ENCODE results near the gene IGFBP5. TPM values are rescaled to one million over a fixed set of nuclear protein-coding genes. Genes with fewer than 3 reads are reported as not detected.

Gene IGFBP5
- total RNA-seq, 1 donor: 0.21 TPM

DNA sequence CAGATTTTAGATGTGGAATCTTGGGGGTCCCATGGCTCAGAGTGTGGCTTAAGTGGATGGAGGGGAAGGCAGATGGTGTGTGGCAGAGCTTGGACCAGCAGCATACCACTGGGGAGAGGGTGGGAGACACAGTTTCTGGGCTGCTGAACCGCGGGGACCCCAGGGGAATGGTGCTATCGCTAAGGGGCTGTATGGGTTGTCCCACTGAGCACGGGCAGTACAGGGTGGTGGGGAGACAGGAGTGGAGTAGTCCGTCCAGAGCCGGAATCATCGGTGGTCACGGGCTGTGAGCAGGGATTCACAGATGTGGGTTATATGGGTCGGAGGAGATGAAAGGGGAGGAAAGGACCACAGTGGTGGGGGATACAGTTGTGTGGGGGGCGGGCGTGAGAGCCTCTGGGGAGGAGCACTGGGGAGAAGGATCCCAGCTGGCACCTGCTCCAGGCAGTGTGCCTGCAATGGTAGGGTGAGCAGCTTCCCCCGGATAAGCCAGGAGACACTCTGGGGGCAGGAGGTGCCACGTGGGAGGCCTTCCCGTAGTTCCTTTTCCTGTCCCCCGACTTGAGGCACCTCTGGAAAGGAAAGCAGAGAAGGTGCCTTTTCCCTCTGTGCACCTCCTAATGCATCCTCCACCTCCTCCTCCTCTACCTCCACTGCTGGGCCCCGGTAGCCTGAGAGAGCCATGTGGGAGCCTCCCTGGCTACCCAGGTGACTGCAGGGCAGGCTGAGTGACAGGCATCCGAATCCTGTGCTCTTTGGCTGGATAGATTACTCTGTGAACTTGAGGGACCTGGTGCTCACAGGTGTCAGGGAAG is 24.9 kb downstream of the IGFBP5 start:
- H3K9me3 ChIP-seq (ENCODE audit: low read depth, low read length): no peaks in the 10 kb centered on the region
- no peaks in the 10 kb centered on the region for H3K4me1 ChIP-seq (ENCODE audit: insufficient read depth, low read length)
- H3K27me3 ChIP-seq (ENCODE audit: insufficient read depth, low read length): no peaks in the 10 kb centered on the region
- H3K4me3 ChIP-seq (ENCODE audit: low read length): no peak overlapping the region

DNA sequence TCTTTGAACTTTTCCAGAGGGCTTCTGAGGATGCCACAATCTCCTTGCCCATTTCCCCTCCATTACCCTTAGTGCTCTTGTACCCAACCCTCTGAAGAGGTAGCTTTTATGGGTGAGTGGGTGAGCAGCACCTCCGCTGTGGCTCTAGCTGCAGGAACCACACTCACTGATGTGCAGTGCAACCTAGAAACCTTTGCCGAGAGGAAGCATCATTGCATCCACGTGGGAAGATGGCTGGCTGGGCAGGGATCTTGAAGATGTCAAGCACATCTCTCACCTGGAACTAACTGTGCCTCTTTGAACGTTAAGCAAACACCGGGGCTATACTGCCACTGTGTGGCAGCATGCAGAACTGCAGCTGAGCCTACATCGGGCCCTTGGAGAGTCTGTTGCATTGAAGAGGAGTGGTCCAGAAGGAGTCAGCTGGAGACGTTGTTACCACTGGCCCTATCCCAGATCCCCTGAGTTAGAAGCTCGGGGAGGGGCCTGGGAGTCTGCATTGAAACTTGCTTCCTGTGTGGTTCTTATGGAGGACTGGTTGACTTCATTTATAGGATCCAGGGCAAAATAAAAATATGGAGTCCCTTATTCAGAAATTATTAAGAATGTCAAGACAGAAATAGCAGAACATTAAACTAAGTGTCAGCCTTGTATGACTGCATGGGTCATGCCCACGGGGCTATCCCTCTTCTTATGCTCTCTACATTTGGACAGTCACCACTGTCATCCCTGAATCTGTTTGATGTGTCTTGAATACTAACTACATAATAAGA is 28.7 kb downstream of the IGFBP5 start:
- Histone ChIP-seq H3K9me3 (ENCODE audit: low read depth, low read length) (no peaks in the 10 kb centered on the region), H3K27me3 (ENCODE audit: insufficient read depth, low read length) (no peaks in the 10 kb centered on the region), H3K4me3 (ENCODE audit: low read length) (no peak overlapping the region), H3K4me1 (ENCODE audit: insufficient read depth, low read length) (no peaks in the 10 kb centered on the region)

DNA sequence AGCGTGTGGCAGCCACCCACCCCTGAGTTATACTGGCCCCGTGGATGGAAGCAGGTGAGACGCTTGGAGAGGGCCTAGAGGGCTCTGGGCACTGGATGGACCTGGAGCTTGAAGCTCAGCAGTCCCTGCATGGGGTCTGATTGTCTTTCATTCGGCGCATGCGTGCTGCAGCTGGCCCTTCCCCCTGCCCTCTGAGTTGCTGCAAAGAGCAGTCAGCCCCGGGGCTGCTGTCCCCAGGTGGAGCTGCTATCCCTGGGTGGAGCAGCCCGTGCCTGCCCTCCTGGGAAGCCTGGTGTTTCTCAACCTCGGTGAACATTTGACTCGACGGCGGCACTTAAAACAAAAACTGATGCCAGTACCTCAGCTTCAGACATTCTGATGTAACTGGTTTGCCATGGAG is 29.6 kb downstream of the IGFBP5 start:
- Histone ChIP-seq H3K27me3 (ENCODE audit: insufficient read depth, low read length) (no peaks in the 10 kb centered on the region), H3K4me3 (ENCODE audit: low read length) (no peak overlapping the region), H3K9me3 (ENCODE audit: low read depth, low read length) (no peaks in the 10 kb centered on the region), H3K4me1 (ENCODE audit: insufficient read depth, low read length) (no peaks in the 10 kb centered on the region)

DNA sequence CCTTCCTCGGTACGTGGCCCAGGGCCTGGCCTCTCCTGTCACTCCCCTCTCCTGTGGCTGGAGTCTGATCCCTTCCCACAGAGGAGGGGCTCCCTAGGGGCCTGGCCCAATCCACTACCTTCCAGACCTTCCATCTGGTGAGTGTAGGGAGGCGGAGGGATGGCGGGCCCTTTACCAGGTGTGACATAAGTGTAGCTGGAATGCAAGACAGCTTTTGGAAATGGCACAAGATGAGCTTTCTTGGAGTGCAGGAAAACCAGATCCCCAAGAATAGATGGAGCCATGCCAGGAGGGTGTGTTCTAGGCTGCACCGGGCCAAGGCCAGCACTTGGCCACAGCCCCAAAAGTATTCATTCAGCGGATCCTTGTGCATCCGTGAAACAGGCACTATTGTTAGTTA is 30.1 kb downstream of the IGFBP5 start:
- Histone ChIP-seq H3K4me3 (ENCODE audit: low read length) (no peak overlapping the region), H3K27me3 (ENCODE audit: insufficient read depth, low read length) (no peaks in the 10 kb centered on the region), H3K9me3 (ENCODE audit: low read depth, low read length) (no peaks in the 10 kb centered on the region), H3K4me1 (ENCODE audit: insufficient read depth, low read length) (no peaks in the 10 kb centered on the region)

- no peaks in the 10 kb centered on the region for H3K27me3 ChIP-seq (ENCODE audit: insufficient read depth, low read length)
- H3K4me3 ChIP-seq (ENCODE audit: low read length): no peak overlapping the region
- no peaks in the 10 kb centered on the region for H3K9me3 ChIP-seq (ENCODE audit: low read depth, low read length)
- H3K4me1 ChIP-seq (ENCODE audit: insufficient read depth, low read length): no peaks in the 10 kb centered on the region
These were observed 30.7 kb downstream of the IGFBP5 start for GRCh38 chr2:216664593-216665034.

- Histone ChIP-seq H3K4me3 (ENCODE audit: low read length) (no peak overlapping the region), H3K4me1 (ENCODE audit: insufficient read depth, low read length) (no peaks in the 10 kb centered on the region), H3K27me3 (ENCODE audit: insufficient read depth, low read length) (no peaks in the 10 kb centered on the region), H3K9me3 (ENCODE audit: low read depth, low read length) (no peaks in the 10 kb centered on the region)
These were observed 31.5 kb downstream of the IGFBP5 start for GRCh38 chr2:216663846-216664245.

- Histone ChIP-seq H3K27me3 (ENCODE audit: insufficient read depth, low read length) (no peaks in the 10 kb centered on the region), H3K4me1 (ENCODE audit: insufficient read depth, low read length) (no peaks in the 10 kb centered on the region), H3K9me3 (ENCODE audit: low read depth, low read length) (no peaks in the 10 kb centered on the region), H3K4me3 (ENCODE audit: low read length) (no peak overlapping the region)
These were observed 32.2 kb downstream of the IGFBP5 start for GRCh38 chr2:216663106-216663505.

- Histone ChIP-seq H3K4me3 (ENCODE audit: low read length) (no peak overlapping the region), H3K4me1 (ENCODE audit: insufficient read depth, low read length) (no peaks in the 10 kb centered on the region), H3K27me3 (ENCODE audit: insufficient read depth, low read length) (no peaks in the 10 kb centered on the region), H3K9me3 (ENCODE audit: low read depth, low read length) (no peaks in the 10 kb centered on the region)
These were observed 33.5 kb downstream of the IGFBP5 start for GRCh38 chr2:216661639-216662375.

DNA sequence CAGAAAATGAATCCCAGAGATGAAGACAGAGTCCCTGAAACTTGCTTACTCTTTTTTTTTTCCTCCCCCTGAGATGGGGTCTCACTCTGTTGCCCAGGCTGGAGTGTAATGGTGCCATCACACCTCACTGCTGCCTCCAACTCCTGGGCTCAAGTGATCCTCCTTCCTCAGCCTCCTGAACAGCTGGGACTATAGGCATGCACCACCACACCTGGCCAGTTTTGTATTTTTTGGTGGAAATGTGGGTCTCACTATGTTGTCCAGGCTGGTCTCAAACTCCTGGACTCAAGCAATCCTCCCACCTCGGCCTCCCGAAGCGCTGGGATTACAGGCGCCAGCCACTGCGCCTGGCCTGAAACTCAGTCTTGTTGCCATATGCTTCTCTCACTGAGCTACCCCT is 34.3 kb downstream of the IGFBP5 start:
- H3K27me3 ChIP-seq (ENCODE audit: insufficient read depth, low read length): no peaks in the 10 kb centered on the region
- no peaks in the 10 kb centered on the region for H3K4me1 ChIP-seq (ENCODE audit: insufficient read depth, low read length)
- H3K9me3 ChIP-seq (ENCODE audit: low read depth, low read length): no peaks in the 10 kb centered on the region
- H3K4me3 ChIP-seq (ENCODE audit: low read length): no peak overlapping the region

DNA sequence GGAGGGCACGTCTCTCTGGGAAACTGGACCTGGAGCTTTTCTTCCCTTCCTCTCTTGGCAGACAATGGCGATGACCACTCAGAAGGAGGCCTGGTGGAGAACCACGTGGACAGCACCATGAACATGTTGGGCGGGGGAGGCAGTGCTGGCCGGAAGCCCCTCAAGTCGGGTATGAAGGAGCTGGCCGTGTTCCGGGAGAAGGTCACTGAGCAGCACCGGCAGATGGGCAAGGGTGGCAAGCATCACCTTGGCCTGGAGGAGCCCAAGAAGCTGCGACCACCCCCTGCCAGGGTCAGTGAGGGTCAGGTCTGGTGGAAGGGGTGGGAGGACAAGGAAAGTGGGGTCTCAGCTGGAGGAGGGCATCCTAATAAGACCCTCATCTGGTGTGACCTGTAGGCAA is 34.9 kb downstream of the IGFBP5 start:
- Histone ChIP-seq H3K4me1 (ENCODE audit: insufficient read depth, low read length) (no peaks in the 10 kb centered on the region), H3K27me3 (ENCODE audit: insufficient read depth, low read length) (no peaks in the 10 kb centered on the region), H3K9me3 (ENCODE audit: low read depth, low read length) (no peaks in the 10 kb centered on the region), H3K4me3 (ENCODE audit: low read length) (no peak overlapping the region)

DNA sequence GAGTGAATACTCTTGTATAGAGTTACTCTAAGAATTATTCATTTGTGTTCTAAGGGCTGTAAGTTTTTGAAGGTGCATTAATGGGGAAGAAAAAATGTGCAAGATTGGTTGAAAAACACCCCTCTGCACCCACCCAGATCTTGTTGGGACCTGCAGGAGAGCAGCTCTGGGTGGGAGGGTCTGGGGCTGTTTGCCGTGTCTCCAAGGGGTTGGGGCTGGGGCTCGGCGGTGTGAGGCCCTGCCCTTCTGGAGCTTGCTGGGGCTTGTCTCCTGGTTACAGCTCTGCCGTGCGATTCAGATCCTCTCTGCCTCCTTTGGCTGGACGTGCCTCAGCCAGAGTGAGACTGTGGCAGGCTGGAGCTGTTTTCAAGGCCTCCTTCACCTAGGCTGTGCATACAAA is 36.1 kb downstream of the IGFBP5 start:
- Histone ChIP-seq H3K27me3 (ENCODE audit: insufficient read depth, low read length) (no peaks in the 10 kb centered on the region), H3K4me3 (ENCODE audit: low read length) (no peak overlapping the region), H3K4me1 (ENCODE audit: insufficient read depth, low read length) (no peaks in the 10 kb centered on the region), H3K9me3 (ENCODE audit: low read depth, low read length) (no peaks in the 10 kb centered on the region)

DNA sequence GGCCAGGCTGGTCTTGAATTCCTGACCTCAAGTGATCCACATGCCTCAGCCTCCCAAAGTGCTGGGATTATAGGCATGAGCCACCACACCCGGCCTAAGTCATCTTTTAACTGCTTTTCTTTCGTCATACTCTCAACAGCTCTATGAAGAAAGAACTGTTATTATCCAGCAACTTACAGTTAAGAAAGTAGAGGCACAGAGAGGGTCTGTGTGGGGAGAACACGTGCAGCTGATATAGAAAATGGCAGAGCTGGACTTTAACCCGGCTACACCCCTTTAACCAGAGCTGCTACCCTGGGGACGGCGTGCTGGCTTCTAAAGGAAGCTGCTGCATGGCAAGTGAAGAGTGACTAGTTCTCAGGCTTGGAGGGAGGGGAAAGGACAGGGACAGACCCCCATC is 36.6 kb downstream of the IGFBP5 start:
- Histone ChIP-seq H3K9me3 (ENCODE audit: low read depth, low read length) (no peaks in the 10 kb centered on the region), H3K27me3 (ENCODE audit: insufficient read depth, low read length) (no peaks in the 10 kb centered on the region), H3K4me1 (ENCODE audit: insufficient read depth, low read length) (no peaks in the 10 kb centered on the region), H3K4me3 (ENCODE audit: low read length) (no peak overlapping the region)

GRCh38 chr2:216657980-216658379 is 37.4 kb downstream of the IGFBP5 start:
- Histone ChIP-seq H3K9me3 (ENCODE audit: low read depth, low read length) (no peaks in the 10 kb centered on the region), H3K4me3 (ENCODE audit: low read length) (no peak overlapping the region), H3K4me1 (ENCODE audit: insufficient read depth, low read length) (no peaks in the 10 kb centered on the region), H3K27me3 (ENCODE audit: insufficient read depth, low read length) (no peaks in the 10 kb centered on the region)

GRCh38 chr2:216657086-216657855 is 38.1 kb downstream of the IGFBP5 start:
- no peaks in the 10 kb centered on the region for H3K9me3 ChIP-seq (ENCODE audit: low read depth, low read length)
- no peaks in the 10 kb centered on the region for H3K27me3 ChIP-seq (ENCODE audit: insufficient read depth, low read length)
- no peaks in the 10 kb centered on the region for H3K4me1 ChIP-seq (ENCODE audit: insufficient read depth, low read length)
- no peak overlapping the region for H3K4me3 ChIP-seq (ENCODE audit: low read length)
